ENCODE data around the gene BIN1. TPM values are rescaled to one million over a fixed set of nuclear protein-coding genes. Genes with fewer than 3 reads are reported as not detected.

Gene BIN1
- total and polyA plus RNA-seq, 7 donors, result 615 to 1,667 (median 1,331) TPM

- DNase-seq, result no peak
- H3K4me3 ChIP-seq, result peak overlapping the region; percentile 96
- no peaks in the 10 kb centered on the region for H3K9me3 ChIP-seq
- no peaks in the 10 kb centered on the region for H3K36me3 ChIP-seq (ENCODE audit: insufficient read depth in 1 of 2, low read depth in 1 of 2)
- intact Hi-C loops (cut with DNase I), result loop anchor here in 1 of 2 donors (5.0 kb wide), 1 partner anchor 34 kb away; no protein-coding TSS in a partner anchor
- H3K27ac ChIP-seq, result peak overlapping the region; percentile 98
- H3K27me3 ChIP-seq (ENCODE audit: insufficient read depth in 3 of 3, low read length in 2 of 3), result no peaks in the 10 kb centered on the region
- H3K4me1 ChIP-seq, result peaks cover 69% of the 10 kb centered on the region
- TF ChIP-seq CTCF (IDR thresholded peaks at IDR 0.05), result no peak
- ATAC-seq, result no peak
- 39 to 65% (median 53%) methylated on average over 6 of the region's 6 CpGs for WGBS, 3 donors
These were observed 5.8 kb downstream of the BIN1 start for GRCh38 chr2:127101048-127101611.

GRCh38 chr2:127100251-127101047, 6.5 kb downstream of the BIN1 start:
- peak in 2 of 4 donors; percentile 3 for ATAC-seq
- peaks cover 75% of the 10 kb centered on the region for H3K4me1 ChIP-seq

GRCh38 chr2:127098711-127099110, 8.2 kb downstream of the BIN1 start:
- peak overlapping the region; percentile 98 for H3K27ac ChIP-seq
- H3K36me3 ChIP-seq (ENCODE audit: insufficient read depth in 1 of 2, low read depth in 1 of 2), result no peaks in the 10 kb centered on the region
- intact Hi-C loops (cut with DNase I), result no loop called here
- peaks cover 81% of the 10 kb centered on the region for H3K4me1 ChIP-seq
- no peaks in the 10 kb centered on the region for H3K27me3 ChIP-seq (ENCODE audit: insufficient read depth in 3 of 3, low read length in 2 of 3)
- H3K9me3 ChIP-seq, result no peaks in the 10 kb centered on the region
- DNase-seq, result peak in 1 of 2 donors; percentile 60
- TF ChIP-seq CTCF (IDR thresholded peaks at IDR 0.05), result no peak
- H3K4me3 ChIP-seq, result no peak overlapping the region
- WGBS, 3 donors, result 30 to 62% (median 39%) methylated on average over 6 to 7 of the region's 7 CpGs
- no peak for ATAC-seq

More at GRCh38 chr2:127100251-127101047, 6.5 kb downstream of the BIN1 start:
- Histone ChIP-seq H3K4me3 (peak overlapping the region; percentile 25), H3K27ac (peak overlapping the region; percentile 98), H3K9me3 (no peaks in the 10 kb centered on the region), H3K36me3 (ENCODE audit: insufficient read depth in 1 of 2, low read depth in 1 of 2) (no peaks in the 10 kb centered on the region), H3K27me3 (ENCODE audit: insufficient read depth in 3 of 3, low read length in 2 of 3) (no peaks in the 10 kb centered on the region)
- no peak for TF ChIP-seq CTCF (IDR thresholded peaks at IDR 0.05)
- intact Hi-C loops (cut with DNase I), result loop anchor here in 1 of 2 donors (5.0 kb wide), 1 partner anchor 33 kb away; no protein-coding TSS in a partner anchor
- WGBS, 3 donors, result 34 to 45% (median 42%) methylated on average over 14 to 15 of the region's 15 CpGs
- peak; percentile 47 to 59 for DNase-seq

GRCh38 chr2:127097841-127098651, 8.9 kb downstream of the BIN1 start:
- Histone ChIP-seq H3K27ac (peak overlapping the region; percentile 98), H3K4me3 (peak overlapping the region; percentile 7), H3K4me1 (peaks cover 86% of the 10 kb centered on the region), H3K9me3 (no peaks in the 10 kb centered on the region), H3K36me3 (ENCODE audit: insufficient read depth in 1 of 2, low read depth in 1 of 2) (no peaks in the 10 kb centered on the region), H3K27me3 (ENCODE audit: insufficient read depth in 3 of 3, low read length in 2 of 3) (no peaks in the 10 kb centered on the region)
- intact Hi-C loops (cut with DNase I), result no loop called here
- no peak for ATAC-seq
- TF ChIP-seq CTCF (IDR thresholded peaks at IDR 0.05), result no peak
- 46 to 69% (median 50%) methylated on average over 16 of the region's 16 CpGs for WGBS, 3 donors
- DNase-seq, result peak in 1 of 2 donors; percentile 43

Data from psoas muscle (tissue), 8 donors.